ENCODE measurements around the gene MRPS12.
"Not testable (repeated sequence)": the region's sequence is repeated elsewhere in the genome, so short reads cannot be mapped to it uniquely, and the experiment has no call there.

The MRPS12 gene

DNA sequence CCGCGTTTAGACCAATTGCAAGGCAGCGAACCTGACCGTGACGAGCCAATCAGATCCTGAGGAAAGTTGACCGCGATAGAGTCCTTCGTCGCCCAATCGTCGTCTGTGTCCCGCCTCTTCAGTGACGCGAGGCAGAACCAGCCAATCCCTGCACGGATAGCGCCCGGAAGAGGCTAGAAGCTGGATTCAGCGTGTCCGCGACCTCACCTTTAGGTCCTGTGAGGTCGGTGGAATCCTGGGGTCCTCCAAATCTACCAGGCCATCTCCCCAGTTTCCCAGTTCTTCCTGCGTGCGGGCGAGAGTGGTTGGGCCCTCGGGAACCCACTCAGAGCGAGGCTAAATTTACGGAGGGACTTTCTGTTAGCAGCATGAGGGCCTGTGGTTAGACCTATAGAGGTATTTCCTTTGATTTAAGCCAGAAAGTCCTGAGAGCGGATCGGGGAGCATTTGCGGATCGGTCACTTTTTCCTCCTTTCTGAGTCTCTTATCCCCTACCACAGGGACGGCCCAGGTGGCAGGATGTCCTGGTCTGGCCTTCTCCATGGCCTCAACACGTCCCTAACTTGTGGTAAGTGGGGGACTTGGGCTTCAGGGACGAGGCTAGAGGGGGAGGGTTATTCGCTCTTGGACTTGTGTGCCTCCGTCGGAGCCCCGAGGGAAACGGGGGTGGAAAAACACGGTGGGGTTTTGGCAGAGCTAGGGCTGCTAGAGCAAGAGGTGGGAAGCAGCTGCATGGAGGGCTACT lies at the start of gene MRPS12:
Gene MRPS12 (plus strand): TSS at position 169 of the 745 bp plus-strand sequence. CDS start 351 bp downstream, at position 520.
- DNase-seq = peak; percentile 99

- no peak for DNase-seq
Observed at GRCh38 chr19:38883286-38883685, 47.5 kb upstream of the MRPS12 start.

DNA sequence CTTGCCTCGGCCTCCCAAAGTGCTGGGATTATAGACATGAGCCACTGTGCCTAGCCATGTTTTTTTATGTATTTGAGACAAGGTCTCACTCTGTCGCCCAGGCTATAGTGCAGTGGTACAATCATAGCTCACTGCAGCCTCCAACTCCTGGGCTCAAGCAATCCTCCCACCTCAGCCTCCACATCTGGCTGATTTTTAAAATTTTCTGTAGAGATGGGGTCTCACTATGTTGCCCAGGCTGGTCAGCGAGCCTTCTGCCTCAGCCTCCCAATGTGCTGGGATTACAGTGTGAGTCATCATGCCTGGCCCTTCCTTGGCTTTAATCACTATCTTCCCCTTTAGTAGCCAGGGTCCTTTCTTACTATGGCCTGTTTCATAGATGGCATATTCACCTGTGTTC lies 46.1 kb upstream of the MRPS12 start:
- not testable (repeated sequence) for DNase-seq

GRCh38 chr19:38888876-38889275 lies 41.9 kb upstream of the MRPS12 start:
- DNase-seq = no peak

DNA sequence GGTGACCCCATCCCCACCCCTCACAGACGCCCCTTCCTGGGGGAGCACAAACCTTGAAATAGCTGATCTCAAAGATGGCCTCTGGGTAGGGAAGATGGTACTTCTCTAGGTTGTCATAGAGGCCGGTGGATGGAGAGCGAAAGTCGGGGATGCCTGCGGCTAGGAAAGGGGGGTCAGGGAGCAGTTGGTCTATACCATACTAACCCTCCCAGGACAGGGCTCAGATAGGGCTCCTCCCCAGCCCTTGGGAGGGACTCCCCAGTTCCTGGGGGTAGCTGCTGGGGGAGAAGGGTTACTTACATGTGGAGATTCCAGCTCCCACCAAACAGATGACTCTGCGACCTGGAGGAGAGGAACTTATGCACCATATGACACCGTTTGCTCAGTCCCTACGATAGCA lies 40.9 kb upstream of the MRPS12 start:
- DNase-seq = no peak

DNA sequence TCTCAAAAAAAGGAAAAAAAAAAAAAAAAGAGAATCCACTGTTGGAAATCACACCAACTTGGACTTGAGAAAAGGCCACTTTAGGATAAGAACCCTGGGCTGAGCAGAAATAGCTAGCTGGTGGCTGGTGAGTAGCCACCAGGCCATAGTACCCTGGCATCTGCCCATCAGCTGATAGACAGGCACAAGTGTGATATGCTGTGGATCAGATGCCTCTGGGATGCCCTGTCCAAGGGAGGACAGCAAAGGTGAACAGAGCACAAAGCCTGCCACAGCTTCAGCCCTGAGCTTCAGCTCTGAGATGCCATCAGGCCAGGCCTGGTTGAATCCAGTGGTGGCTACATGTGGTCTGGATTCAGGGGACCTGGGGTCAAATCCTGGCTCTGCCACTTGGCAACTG lies 40.1 kb upstream of the MRPS12 start:
- no peak for DNase-seq

- no peak for DNase-seq
Observed at GRCh38 chr19:38891771-38892170, 39.0 kb upstream of the MRPS12 start.

DNA sequence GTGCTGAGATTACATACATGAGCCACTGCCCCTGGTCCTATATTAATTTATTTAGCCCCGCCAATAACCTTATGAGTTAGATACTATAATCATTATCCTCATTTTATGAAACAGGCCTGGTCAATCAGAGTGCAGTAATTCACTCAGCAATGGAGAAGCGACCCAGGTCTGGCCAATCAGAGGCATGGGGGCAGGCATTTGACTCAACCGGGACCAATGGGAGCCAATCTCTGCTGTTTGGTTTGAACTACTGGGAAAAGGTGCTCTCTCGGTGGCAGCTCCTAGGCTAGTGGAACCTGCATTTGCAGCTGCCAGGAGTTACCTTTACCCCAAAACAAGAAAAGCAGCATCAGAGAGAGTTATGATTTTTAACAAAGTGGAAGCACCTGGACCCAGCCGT lies 37.9 kb upstream of the MRPS12 start:
- no peak for DNase-seq

- no peak for DNase-seq
Observed at GRCh38 chr19:38893341-38893771, 37.4 kb upstream of the MRPS12 start.

DNA sequence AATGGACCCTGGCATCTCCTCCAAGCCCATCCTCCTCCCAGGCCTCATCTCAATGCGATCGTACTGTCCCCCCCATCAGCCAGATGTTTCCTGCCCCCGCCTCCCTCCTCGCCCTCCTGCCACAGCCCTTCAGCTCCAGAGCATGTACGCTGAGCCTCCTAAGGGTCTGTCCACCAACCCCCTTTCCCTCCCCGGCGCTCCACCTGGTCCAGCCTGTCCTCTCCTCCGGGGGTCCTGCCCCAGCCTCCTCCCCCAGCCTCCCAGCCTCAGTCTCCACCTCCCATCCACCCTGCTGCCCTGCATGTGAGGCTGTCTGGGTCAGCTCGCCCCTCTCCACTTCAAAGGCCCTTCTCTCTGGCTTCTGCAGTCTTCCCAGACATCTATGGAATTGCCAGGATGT lies 35.8 kb upstream of the MRPS12 start:
- DNase-seq = no peak

DNA sequence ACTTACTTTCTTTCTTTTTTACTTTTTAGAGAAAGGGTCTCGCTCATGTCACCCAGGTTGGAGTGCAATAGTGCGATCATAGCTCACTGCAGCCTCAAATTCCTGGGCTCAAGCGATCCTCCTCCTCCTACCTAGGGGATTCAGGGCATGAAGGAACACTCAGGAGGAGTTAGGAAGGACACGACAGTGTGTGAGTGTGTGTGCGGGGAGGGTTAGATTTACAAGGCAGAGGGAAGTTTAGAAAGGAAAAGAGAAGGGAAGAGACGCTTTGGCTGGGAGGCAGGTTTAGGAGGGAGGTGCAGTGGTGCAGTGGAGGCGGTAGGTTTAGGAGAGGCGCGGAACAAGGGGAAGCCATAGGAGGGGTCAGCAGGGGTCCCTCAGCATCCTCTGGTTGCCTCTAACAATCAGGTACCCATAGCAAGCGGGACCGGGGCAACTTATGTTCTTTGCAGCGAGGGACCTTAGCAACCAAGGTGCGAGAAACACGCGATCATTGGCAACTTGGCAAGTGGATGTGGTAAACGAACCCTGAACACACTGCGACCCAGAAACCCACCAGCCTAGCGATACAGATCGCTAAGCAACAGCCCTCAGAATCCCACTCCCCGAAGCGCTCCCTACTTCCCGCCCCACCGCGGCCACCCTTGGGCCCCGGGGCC lies 31.8 kb upstream of the MRPS12 start:
- DNase-seq = no peak

- peak; percentile 99 for DNase-seq
Observed at GRCh38 chr19:38899447-38900201, 31.1 kb upstream of the MRPS12 start, which contains the start of the genes NFKBIB and SIRT2. NFKBIB (plus strand) TSS chr19:38899969; CDS start chr19:38900033, 64 bp downstream. SIRT2 (minus strand) TSS chr19:38899618; CDS start chr19:38899521, 97 bp downstream.

DNA sequence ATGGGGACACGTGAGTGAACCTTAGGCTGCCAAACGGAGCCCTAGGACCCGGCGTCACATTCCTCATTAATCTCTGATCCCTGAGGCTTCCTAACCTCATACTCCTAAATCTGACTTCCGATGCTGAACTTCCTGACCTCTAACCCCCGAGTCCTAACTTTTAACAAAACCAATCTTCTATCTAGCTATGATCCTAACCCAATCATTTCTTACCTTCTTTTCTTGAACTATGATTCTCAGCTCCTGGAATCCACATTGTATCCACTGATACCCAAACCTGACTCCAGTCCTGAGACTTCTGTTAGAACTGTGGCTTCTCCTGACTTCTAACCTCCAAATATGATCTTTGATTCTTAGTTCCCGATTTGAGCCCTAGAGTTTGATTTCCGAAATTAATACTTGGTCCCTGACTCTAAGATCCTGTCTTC lies 30.5 kb upstream of the MRPS12 start:
- no peak for DNase-seq

- no peak for DNase-seq
Observed at GRCh38 chr19:38900743-38901190, 30.0 kb upstream of the MRPS12 start.

DNA sequence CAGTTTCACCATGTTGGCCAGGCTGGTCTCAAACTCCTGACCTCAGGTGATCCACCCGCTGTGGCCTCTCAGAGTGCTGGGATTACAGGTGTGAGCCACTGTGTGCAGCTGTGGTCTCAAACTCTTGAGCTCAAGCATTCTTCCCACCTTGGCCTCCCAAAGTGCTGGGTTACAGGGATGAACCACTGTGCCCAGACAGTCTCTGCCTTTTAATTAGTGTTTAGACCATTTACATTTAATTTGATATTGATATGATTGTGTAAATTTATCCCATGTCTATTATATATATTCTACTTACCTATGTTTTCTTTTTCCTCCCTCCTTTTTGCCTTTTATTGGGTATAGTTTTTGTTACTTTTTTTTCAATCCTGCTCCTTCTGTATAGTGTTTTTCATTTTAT lies 29.1 kb upstream of the MRPS12 start:
- DNase-seq = no peak

GRCh38 chr19:38904581-38905539 lies 25.9 kb upstream of the MRPS12 start:
- no peak for DNase-seq

DNA sequence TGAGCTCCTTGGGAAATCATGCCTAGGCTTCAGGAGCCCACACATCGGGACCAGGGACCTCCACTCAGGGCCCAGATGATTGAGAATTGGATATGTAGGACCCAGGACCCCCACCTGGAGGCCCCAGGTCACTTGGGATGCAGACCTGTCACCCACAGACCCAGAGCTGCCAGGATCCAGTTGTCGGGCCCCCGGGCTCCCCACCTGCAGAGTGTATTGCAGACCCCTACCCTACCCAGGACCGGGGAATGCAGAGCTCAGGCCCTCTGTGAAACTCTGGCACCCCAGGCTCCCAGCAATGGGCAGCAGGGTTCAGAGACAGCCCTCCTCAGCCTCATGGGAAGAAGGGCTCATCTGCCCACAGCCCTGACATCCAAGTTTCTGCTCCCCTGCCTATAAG lies 25.1 kb upstream of the MRPS12 start:
- no peak for DNase-seq

- no peak for DNase-seq
Observed at GRCh38 chr19:38907227-38907626, 23.5 kb upstream of the MRPS12 start.

GRCh38 chr19:38907670-38908069 lies 23.1 kb upstream of the MRPS12 start:
- no peak for DNase-seq

DNA sequence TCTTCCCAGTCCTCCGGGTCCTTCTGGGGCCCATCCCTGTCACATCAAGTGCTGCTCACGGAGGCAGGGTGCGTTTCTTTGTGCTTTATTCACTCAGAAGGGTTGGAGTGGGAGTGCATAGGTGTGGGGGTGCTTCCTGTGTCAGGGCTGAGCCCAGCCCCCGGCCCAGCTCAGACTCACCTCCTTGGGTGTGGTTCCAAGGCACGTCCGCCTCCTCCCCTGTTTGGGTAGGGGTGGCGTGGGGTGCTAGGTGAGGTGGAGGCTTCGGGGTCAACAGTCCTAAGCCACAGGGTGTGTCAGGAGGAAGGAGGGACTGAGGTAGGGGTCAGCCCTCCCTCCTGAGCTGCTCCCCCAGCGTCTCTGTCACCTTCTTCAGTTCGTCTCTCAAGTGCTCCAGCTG lies 21.8 kb upstream of the MRPS12 start:
- no peak for DNase-seq

GRCh38 chr19:38910488-38910887 lies 20.3 kb upstream of the MRPS12 start:
- no peak for DNase-seq

GRCh38 chr19:38911388-38912001 lies 19.2 kb upstream of the MRPS12 start:
- no peak for DNase-seq

Data from activated naive CD4-positive, alpha-beta T cell treated with anti-CD3 and anti-CD28 coated beads, Interleukin-2, amount 50 U/mL, for 16 hours (primary cell).